ENCODE measurements around the gene ASTN2.

ASTN2 gene

DNA sequence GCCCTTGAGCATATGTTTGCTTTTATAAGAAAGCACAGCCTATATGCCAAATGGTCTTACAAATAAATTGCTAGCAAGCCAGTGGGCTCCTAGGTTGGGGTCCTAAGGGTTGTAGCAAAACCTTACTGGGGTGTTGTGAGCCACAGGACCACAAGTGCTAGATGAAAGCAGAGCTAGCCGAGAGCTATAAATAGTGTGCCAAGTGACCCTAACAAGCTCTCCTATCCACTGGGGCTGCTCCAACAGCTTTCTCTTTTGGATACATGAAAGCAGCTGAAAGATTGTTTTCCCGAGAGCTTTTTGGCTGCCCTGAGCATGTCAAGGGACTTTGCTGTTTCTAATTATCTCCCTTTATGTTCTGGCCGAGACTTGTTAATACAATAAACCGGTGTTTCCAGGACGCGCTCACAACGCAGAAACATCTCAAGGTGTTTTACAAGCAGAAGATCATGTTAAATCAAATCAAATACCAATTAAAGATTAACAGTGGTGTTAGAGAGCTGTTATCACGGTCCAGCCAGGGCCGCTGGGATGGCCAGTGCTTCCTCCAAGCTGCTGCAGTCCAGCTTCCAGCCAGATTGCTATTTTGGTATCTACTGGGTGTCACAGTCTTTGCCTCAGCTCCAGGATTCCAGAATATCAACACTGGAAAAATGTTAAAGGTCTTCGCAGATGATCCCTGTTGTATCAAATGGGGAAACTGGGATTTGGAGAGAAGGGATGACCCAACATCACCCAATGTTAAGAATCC is 351.0 kb downstream of the ASTN2 start:
- DNase-seq: no peak

DNA sequence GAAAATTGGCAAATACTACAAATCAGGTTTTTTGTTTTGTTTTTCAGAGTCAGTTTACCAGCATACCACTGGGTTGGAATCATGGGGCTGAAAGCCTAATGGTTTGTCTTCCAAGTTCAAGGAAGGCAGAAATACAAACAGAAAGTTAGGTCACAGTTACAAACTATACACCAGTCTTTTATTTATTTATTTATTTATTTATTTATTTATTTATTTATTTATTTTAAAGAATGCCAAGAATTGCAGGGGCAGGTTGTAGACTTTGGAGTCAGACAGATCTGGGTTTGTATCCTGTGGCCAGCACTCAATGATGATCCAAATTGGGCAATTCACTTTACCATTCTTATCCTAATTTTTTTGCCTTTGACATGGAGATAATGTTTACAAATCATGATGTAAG is 353.9 kb downstream of the ASTN2 start:
- no peak for DNase-seq

DNA sequence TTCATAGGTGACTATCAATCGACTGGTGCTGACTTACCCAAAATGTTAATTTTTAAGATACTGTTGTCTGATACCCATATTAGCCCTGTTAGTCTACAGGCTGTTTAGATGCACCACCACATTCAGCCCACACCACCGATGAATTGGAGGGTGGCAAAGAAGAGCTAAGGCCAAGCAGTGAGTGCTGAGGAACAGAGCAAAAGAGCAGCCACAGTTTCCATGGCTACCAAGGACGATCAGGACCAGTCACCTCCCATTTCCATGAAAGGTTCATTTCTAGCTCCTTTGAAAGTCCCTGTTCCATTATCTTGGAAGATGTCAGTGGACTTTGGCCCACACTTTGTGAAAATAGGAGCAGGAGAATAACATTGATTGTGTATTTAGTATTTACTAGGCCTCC is 364.9 kb downstream of the ASTN2 start:
- DNase-seq: no peak

DNA sequence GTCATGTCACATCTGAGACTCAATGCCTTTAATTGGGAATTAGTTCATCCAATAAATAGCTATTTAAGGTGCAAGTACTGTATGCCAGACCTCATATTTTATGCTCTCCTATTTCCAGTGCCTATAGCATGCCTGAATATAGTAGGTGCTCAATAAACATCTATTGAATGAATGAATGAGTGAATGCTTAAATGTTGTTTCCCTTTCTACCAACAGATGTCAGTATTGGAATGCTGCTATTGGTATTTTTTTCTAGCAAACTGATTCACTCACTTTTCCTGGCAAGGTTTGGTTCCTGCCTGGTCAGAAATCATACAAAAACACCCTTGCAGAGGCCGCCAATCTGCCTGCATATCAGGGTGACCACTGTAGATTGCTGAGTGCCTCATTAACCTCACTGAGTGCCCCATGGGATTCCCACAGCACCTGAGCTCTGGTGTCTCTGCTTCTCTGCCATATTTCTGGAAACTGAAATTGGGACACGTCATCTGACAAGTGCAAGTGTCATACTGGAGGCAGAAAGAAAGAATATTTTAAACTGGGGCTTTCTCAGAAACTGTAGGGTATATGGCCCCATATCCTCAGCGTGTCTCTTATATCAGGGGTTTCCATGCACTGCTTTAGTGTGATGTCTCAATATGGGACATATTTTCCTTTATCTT is 368.1 kb downstream of the ASTN2 start:
- DNase-seq: no peak

DNA sequence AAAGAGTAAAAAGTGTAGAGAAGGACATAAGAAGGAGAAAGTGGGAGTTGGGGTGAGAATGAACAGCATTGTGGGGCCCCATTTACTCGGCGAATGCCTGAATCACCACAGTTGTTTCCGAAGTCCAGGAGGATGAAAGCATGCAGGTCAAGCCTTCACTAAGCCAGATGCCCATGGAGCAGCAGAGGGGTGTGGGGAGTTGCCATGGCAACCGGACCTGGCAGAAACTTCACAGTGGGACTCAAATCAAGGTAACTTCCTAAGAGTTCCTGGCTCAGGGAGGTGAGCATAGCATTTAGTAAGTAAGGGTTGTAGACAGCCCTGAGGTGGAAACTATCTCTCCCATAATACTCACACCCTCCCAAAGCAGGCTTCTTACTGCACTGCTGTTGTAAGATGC is 370.6 kb downstream of the ASTN2 start:
- no peak for DNase-seq

DNA sequence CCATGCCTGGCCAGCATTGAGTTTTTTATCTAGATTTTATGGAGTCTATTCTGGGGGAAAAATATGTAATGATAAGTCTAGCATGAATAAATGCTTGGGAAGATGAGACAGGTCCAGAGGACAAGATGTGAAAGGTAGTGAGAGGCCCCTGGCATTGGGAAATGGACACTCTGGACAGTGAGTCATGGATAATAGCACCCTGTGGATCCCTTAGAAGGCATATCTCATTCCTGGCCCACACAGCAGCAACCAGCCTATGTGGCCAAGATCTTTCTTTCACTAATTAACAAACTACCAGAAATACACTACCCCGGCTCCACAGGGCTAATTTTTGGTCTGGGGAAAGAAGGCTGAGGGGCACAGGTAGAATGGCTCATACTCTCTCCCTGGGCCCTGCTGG is 371.7 kb downstream of the ASTN2 start:
- no peak for DNase-seq

DNA sequence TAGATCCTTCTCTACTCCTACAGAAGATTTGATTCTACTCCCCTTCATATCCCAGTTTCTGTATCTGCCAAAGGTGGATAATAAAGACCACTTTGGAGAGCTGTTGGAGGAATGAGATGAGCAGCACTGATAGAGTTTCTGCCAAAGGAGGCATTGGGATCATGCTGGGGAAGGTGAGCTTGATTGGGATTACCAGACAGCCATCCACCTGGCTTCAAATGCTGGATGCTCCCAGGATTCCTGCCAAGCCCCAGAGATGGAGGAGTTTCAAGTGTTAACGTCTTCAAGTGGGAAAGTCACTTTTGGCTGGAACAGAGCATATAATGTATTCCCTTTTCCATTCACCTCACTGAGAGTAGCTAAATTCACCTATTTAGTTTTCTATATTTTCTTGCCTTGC is 379.3 kb downstream of the ASTN2 start:
- DNase-seq: no peak

DNA sequence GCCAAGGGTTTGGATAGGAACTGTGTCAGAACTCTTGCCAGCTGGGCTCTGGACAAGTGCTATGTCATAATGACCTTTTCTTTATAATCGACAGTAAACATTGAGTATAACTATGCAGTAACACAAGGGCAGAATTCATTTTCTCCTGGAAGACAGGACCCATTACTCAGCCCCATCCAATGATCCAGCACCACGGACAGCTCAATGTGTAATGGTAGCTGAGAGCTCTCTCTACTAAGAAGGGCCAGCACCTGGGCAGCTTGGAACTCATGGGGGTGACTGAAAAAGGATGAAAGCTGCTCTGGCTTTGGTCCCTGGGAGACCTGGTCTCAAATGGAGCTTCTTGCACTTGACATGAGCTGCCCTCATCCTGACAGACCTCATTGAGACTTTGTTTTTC is 380.0 kb downstream of the ASTN2 start:
- no peak for DNase-seq

DNA sequence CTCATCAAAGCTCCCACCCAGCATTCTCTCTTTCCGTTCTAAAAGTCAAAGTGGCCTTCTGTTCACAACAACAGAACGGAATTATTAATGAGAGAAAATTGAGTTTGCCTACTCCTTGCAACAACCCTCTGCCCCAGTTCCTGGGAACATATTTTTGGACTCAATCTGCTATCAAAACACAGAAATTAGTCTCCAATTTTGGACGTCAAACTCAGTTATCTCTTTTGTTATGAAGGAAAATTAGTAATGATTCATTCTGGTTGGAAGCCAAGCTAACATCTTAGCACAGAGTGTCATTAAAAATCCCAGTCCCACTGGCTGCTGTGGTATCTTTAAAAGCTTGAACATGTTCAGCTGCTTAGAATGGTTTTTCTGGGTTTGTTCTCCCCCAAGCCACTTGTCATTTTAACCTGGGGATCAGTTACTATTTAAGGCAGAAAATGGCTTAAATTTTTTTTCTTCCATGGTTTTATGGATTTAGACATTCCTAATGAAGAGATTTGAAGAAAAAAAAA is 384.5 kb downstream of the ASTN2 start:
- DNase-seq: no peak

DNA sequence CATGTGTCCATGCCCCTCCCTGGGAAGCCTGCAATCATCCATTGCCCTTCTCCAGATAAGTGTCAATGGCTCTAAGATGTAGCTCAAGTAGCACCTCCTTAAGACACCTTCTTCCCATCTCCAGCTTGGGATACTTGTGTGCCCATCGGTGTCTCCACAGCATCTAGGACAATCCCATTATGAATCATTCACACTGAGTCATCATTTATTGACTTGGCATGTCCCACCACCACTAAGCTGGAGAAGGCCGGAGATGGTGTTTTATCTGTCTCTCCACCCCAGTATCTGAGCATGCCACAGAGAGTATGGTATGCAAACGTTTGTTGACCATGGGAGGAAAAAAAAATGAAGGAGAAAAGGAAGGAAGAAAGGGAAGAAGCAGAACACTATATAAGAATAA is 385.5 kb downstream of the ASTN2 start:
- DNase-seq: no peak

DNA sequence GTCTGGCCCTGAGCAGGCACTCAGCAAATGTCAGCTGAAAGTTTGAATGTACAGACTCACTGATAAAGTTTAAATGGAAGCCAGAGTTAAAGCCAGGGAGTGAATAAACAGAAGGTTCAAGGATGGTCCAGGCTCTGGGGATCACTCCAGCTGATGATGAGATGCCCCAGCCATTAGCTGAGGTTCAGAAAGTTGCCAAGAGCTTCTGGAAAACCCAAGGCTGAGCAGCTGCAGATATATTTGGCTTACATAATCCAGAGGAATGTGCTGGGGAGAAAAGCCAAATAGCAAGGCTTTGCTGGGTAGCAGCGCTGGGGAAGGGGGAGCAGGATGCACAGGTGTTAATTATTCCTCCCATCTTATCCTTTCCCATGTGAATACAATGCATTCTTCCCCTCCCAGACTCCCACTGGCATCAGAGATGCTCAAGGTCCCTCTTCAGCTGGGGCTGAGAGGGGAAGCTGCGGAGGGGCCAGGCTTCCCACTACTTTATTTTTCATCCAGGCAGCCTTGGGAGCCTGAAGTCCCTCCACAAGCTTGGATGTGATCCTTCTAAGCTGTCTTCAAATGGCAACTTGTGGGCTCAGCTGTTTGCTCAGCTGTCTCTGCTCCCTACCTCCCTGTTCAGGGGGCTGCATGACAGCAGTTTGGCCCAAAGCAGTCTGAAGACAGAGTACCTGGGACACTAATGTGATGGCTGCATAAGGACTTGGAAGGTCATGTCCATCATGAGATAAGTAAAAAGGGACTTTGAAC is 386.6 kb downstream of the ASTN2 start:
- DNase-seq: no peak

DNA sequence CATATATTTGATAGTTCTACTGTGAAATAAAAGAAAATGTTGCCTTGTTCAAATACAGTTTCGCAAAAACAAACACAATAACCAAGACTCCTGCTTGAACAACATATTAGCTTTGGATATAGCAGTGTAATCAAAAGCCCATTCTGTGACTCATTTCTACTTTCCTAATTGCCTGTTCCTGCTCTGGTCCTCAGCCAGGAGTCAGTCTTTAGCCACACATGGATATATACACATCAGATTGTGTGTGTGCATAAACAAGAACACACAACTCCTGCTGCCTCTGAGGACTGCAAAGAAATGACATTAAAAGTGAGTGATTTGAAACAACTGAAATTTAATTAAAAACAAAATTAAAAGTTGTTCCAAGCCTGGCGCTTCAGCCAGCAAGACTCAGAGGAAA is 393.0 kb downstream of the ASTN2 start:
- DNase-seq: no peak

DNA sequence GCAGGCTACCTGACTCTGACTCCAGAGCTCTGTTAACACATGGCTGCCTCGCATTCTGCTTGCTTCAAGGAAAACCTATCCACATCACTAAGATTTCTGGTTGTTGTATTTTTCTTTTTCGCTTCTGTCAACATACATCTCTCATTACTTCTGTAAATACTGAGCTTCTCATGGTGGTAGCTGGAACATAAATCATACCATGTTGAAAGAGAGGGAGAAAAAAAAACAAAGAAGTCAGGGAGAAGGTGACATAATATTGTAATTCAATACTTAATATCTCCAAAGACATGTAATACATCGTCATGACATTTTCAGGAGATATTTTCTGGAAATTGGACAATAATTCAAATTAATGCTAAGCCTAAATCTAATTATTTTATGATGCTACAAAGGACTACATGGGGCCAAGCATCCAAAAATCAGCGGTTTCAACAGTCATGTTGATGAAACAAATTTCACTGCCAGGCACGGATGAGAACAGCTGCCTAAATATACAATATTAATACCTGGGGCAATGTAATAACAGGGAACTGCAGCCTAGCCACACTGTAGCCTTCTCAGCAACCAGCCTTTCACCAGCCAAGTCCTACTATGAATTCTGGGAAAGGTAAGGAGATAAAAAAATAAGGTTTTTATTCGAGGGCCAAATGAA is 395.8 kb downstream of the ASTN2 start:
- DNase-seq: no peak

DNA sequence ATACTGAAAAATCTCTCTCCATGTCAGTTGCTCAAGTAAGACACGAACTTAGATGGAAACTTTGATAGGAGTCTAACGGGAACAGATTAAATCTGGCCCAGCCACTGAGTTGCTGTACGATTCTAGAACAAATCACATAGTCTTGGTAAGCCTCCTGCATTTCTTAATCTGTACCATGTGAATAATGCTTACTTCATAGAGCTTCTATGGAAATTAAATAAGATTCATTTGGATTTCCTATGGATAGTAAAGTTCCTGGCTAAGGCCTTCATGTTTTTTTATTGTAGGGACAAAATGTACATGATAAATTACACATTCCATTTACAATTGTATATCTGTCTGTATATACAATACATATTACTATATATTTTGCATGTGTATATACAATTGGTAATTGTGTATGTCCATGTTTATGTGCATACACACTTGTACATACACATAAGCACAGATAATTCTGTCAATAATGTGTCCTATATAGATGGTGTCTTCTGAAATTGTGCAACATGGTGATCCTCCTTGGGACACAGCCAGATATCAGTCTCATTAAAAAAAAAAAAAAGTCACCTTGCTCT is 397.4 kb downstream of the ASTN2 start:
- DNase-seq: no peak

DNA sequence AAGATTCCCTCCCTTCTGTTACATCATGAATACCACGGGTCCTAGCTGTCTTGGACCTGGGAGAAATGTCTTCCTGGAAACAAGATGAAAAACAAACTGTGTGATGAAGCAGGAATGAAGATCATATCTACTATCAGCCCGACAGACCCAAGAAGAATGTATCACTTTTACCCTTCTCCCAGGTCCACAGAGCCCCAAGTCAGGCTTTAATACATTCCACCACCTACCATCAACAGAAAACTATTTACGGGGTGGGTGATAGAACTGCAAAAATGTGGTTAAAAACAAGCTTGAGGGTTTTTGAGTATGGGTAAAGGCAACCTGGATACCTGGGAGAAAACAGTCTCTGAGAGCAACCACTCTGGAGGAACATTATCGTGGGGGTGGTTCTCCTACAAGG is 400.8 kb downstream of the ASTN2 start:
- no peak for DNase-seq

DNA sequence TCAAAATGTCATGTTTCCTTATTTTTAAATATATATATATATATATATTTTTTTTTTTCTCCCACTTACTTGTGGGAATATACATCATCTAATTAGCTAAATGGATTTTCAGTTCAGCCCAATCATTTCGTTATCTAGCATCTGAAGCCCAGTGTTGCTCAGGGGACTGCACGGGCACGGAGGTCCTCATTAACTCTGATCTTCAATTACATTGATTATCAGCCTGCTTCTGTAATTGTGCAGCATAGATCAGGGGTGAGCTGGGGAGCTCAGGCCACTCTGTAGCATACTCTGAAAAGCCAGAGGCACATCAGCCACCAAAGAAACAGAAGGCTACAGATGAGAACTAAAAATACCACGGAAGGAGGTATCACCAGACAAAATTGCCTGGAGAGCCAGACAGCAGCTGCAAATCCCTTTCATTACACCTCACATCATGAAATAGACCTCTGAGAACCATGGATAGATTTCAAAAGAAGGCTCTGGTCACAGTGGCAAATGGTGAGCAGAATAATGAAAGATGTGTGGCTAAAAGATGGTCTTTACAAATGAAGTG is 401.3 kb downstream of the ASTN2 start:
- DNase-seq: no peak

DNA sequence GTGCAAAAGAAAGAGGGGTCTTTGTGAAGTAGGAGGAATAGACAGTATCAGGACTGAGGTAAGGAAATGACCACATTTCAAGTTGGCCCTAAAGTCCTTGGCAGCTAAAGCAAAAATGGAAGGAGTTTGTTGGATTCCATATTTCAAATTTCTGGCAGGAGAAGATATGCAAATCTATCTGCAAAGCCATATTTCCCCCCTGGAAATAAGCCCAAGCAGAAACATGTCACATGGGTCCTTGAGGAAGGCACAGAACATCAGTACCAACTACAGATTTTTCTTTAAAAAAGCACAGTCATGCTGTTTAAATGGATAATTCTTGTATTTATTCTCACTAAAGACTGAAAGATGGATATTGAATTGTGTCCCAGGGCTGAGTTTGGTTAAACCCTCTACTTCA is 404.8 kb downstream of the ASTN2 start:
- DNase-seq: no peak

DNA sequence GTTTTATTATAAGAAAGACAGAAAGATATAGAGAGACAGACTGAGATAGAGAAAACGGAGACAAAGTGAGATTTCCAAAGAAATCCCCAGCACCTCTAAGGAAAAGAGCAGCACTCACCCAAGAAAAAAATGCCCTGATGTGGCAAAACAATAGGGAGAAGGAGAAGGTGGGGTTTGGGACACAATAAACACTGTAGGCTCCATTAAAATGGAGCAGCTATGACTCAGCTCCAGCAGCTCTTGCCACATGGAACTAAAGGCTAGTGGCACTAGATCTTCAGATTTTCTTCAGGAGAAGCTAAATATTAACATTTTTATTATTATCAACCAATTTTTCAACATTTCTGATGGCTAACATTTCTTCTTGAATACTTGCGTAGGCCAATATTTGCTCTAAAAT is 406.0 kb downstream of the ASTN2 start:
- DNase-seq: no peak

DNA sequence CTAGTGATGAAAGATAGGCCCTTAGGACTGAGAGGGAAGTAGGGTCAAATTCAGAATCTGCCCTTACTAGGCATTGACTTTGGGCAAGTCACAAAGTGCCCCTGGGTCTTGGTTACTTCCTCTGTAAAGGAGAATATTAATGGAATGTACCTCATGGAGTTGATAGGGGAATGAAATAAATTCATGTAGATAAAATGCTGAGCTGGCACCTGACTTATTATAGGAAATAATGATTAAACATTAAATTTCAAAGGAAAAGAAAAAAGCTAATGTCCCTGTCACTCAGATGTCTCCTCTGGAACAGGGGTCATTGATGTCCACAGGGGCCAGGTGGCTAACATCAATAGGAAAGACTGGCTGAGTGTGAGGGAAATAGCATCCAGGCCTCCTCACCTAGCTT is 406.4 kb downstream of the ASTN2 start:
- no peak for DNase-seq

DNA sequence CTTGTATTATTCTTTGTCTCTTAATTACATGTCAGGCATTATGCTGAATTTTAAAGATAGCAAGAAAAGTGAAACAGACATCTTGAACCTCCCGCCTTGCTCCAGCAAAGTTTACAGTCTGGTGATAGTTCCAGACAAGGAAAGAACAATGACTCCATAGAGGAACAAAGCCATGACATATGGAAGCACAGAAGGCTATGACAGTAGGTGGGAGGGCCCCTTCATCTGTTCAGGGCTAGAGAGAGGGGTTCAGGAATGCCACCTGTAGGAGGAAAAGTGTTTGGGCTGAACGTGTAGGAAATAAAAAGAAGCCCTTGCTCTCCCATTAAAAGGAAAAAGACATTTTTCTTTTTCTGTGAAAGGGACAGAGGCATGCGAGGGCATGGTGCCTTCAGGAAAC is 412.2 kb downstream of the ASTN2 start:
- DNase-seq: no peak

DNA sequence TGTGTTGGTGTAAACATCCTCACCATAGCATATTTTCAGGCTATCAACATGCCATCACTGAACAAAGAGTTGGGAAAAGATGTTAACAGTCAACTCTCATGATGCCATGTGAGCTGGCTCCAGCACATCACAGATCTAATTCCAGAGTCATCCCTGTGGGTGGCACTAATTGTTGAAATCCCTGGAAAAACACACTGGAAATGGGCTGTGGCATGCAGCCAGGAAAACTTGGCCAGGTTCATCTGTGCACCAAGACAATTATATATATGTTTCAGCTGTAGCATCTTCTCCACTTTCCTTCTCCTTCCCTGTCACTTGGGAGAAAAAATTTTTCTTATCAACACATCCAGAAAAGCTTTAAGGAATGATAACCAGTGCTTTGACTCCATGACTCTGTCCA is 414.0 kb downstream of the ASTN2 start:
- no peak for DNase-seq

DNA sequence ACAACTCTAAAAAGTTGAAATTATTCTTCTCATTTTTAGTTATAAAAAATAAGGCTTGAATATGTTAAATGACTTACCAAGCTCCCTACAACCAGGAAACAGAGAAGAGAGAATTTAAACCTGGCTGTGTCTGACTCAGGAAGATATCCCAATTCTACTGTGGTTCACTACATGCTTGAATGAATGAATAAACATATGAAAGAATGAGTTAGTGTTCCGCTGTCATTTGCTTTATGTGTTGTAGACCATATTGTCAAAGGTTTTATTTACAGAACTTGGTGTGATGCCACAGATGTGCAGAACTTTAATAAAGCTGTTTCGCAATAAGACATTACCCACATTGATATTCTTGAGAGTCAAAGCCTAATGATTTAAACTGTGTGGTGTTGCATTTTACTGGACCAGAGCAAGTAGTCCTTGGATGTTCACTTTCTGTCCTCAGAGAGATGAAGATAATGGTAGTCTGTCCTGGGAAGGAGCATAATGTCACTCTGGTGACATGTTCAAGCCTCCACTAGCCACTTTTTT is 414.6 kb downstream of the ASTN2 start:
- DNase-seq: no peak

DNA sequence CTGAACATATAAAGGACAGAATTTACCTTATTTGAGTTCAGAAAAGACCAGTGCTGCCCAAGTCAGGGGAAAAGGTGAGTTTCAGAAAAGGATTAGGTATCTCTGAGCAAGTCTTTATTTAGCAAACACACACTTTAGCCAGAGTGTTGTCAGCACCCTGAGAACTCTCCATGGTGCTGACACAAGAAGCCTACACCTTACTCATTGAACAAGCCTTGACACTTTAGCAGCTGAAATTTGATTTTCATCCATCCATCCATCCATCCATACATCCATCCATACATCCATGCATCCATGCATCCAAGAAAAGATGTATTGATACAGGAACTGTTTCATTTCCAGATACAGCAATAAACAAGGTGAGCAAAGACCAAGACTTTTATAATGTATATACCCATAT is 416.6 kb downstream of the ASTN2 start:
- peak; percentile 11 for DNase-seq

All from fibroblast of skin of right quadriceps (primary cell).